Measurements from ENCODE around the gene PKD1.
"Not testable (repeated sequence)": the region's sequence is repeated elsewhere in the genome, so short reads cannot be mapped to it uniquely, and the experiment has no call there.

GRCh38 chr16:2124377-2124693 lies 11.4 kb downstream of the PKD1 start:
- TF ChIP-seq CTCF, POLR2A (IDR thresholded peaks at IDR 0.05): not testable (repeated sequence)
